Small intestine (tissue), 7 donors: Measurements from ENCODE around the gene CPLANE2. TPM values are rescaled to one million over a fixed set of nuclear protein-coding genes. Genes with fewer than 3 reads are reported as not detected.

Experiments used
- DNase-seq, 2 donors: peaks; one replicate each; pipeline versions ENCODE4 v3.0.0 to v3.0.0-alpha.2; 2013
- FAIRE-seq: peaks from 2 replicates; lab custom pipeline; 2012; peaks lifted over from hg19 to GRCh38; lab: Jason Lieb, UNC
- H3K27ac ChIP-seq, 3 donors: one replicate each; pipeline ENCODE4 v1.5.1; 2013; ENCODE audit warnings: low read length in 2 of 3, mild to moderate bottlenecking in 2 of 3, control low read depth in 1 of 3, inconsistent platforms in 1 of 3, low read depth in 1 of 3, moderate library complexity in 1 of 3
- H3K27me3 ChIP-seq, 3 donors: one replicate each; pipeline ENCODE4 v1.6.1; 2013; ENCODE audit warnings: low read length in 3 of 3, inconsistent platforms in 1 of 3; ENCODE audit not compliant: control insufficient read depth in 3 of 3, insufficient read depth in 3 of 3
- H3K36me3 ChIP-seq, 3 donors: one replicate each; pipeline ENCODE4 v1.6.1; 2013; ENCODE audit warnings: low read length in 3 of 3, inconsistent platforms in 1 of 3, low read depth in 1 of 3, mild to moderate bottlenecking in 1 of 3, moderate library complexity in 1 of 3; ENCODE audit not compliant: control insufficient read depth in 3 of 3, insufficient read depth in 2 of 3
- H3K4me1 ChIP-seq, 3 donors: one replicate each; pipeline ENCODE4 v1.6.1; 2013; ENCODE audit warnings: low read length in 2 of 3, inconsistent platforms in 1 of 3, low read depth in 1 of 3, mild to moderate bottlenecking in 1 of 3, moderate library complexity in 1 of 3; ENCODE audit not compliant: control insufficient read depth in 3 of 3, insufficient read depth in 2 of 3
- H3K4me3 ChIP-seq, 3 donors: one replicate each; pipeline ENCODE4 v1.5.1; 2013; ENCODE audit warnings: low read length in 3 of 3, control low read depth in 1 of 3, inconsistent platforms in 1 of 3, low read depth in 1 of 3, mild to moderate bottlenecking in 1 of 3, moderate library complexity in 1 of 3
- H3K9me3 ChIP-seq, 2 donors: one replicate each; pipeline ENCODE4 v1.6.1; 2013; ENCODE audit warnings: low read depth in 1 of 2, low read length in 1 of 2; ENCODE audit not compliant: control insufficient read depth in 2 of 2, insufficient read depth in 1 of 2
- WGBS, 3 donors: extraction: QIAGEN DNeasy Blood & Tissue Kit; methylation state at CpG; one replicate each; pipeline ENCODE4 v1.1.7; 2013; 5-methylcytosine and 5-hydroxymethylcytosine counted together
- polyA plus RNA-seq, 4 donors: library from polyadenylated mRNA; stranded (reverse) in 3 of 4; unstranded in 1 of 4; fragments of 200-250 nt in 3 of 4; fragments of 120-200 nt in 1 of 4; gene quantifications; one replicate each; pipeline versions ENCODE4 v1.2.1 to v1.2.3, GENCODE V29; 2013
- donor health status: healthy with polysubstance abuse.
- donor health status: control.
- donor health status: control.
- donor health status: Bipolar disorder and iron deficiency.
- donor health status: healthy.

CPLANE2 gene
- polyA plus RNA-seq, 4 donors = 1.6 to 7.4 (median 4.4) TPM

DNA sequence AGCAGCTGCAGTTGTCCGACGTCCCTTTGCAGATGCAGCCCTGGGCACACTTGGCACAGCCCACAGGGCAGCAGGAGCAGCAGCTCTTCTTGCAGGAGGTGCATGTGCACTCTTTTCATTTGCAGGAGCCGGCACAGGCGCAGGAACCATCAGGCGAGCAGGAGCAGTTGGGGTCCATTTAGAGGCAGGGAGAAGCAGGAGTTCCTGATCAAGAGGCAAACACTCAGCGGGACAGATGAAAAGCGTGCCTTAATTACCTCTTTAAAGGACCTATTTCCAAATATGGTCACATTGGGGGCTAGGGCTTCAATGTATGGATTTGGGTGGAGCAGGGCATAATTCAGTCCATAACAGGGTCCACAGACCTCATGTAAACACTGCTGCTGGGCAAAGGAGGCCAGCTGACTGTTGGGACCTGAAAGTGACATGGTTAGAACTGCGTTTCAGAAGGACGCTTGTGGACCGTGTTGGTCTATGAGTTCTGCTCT is 4.3 kb upstream of the CPLANE2 start:
- no peaks in the 10 kb centered on the region for H3K9me3 ChIP-seq
- FAIRE-seq = no peak
- 75 to 84% (median 81%) methylated on average over 10 of the region's 10 CpGs for WGBS, 3 donors
- H3K27me3 ChIP-seq = no peaks in the 10 kb centered on the region
- no peak overlapping the region for H3K27ac ChIP-seq
- peaks cover 0 to 12% (median 0%) of the 10 kb centered on the region in 3 donors for H3K4me1 ChIP-seq
- H3K36me3 ChIP-seq = peaks cover 0 to 14% (median 0%) of the 10 kb centered on the region in 3 donors
- no peak for DNase-seq
- no peak overlapping the region for H3K4me3 ChIP-seq

- peaks cover 0 to 17% (median 4%) of the 10 kb centered on the region in 3 donors for H3K4me1 ChIP-seq
- no peak overlapping the region for H3K27ac ChIP-seq
- H3K27me3 ChIP-seq = no peaks in the 10 kb centered on the region
- H3K4me3 ChIP-seq = no peak overlapping the region
- 87 to 92% (median 89%) methylated on average over 2 of the region's 2 CpGs for WGBS, 3 donors
- peaks cover 0 to 5% (median 0%) of the 10 kb centered on the region in 3 donors for H3K36me3 ChIP-seq
- FAIRE-seq (no peak), DNase-seq (no peak)
- no peaks in the 10 kb centered on the region for H3K9me3 ChIP-seq
Measured at GRCh38 chr1:16239972-16240491, 3.0 kb upstream of the CPLANE2 start.

- WGBS, 3 donors = 24 to 26% (median 24%) methylated on average over 6 of the region's 6 CpGs
- H3K4me1 ChIP-seq = peaks cover 0 to 13% (median 4%) of the 10 kb centered on the region in 3 donors
- no peaks in the 10 kb centered on the region for H3K27me3 ChIP-seq
- DNase-seq = no peak
- peak overlapping the region in 2 of 3 donors; percentile 82 to 92 for H3K27ac ChIP-seq
- H3K36me3 ChIP-seq = peaks cover 0 to 7% (median 0%) of the 10 kb centered on the region in 3 donors
- FAIRE-seq = no peak
- peak overlapping the region in 1 of 3 donors; percentile 70 for H3K4me3 ChIP-seq
- H3K9me3 ChIP-seq = no peaks in the 10 kb centered on the region
Measured at GRCh38 chr1:16237343-16237830, 404 bp upstream of the CPLANE2 start.

DNA sequence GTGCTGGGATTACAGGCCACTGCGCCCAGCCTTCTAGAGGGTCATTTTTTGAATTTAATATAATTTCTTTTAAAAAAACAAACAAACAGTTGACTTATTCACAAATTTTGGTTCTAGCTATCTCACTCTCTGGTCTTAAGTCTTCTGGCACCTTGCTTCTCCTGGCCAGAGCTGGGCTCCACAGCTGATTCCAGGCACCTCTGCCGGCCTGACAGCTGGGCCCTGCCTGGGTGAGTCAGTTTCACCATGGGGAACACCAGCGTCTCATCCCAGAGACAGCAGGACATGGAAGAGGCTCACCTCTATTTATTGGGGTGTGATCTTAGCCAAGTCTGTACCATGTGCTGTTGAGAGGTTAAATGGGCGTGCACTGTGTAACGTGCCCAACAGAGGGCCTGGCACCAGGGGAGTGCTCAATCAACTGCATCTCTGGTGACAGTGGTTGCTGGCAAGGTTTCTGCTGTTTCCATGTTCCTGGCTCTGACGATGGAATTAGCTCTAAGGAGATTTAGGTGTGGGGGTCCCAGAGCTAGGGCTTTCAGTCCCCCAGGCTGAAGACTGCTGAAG is 956 bp downstream of the CPLANE2 start:
- no peak for FAIRE-seq
- no peaks in the 10 kb centered on the region for H3K27me3 ChIP-seq
- WGBS, 3 donors = 28 to 40% (median 29%) methylated on average over 6 of the region's 6 CpGs
- H3K36me3 ChIP-seq = peaks cover 0 to 19% (median 0%) of the 10 kb centered on the region in 3 donors
- peak overlapping the region; percentile 42 to 92 (median 67) for H3K27ac ChIP-seq
- no peaks in the 10 kb centered on the region for H3K9me3 ChIP-seq
- peak in 1 of 2 donors; percentile 68 for DNase-seq
- H3K4me1 ChIP-seq = peaks cover 0 to 13% (median 4%) of the 10 kb centered on the region in 3 donors
- peak overlapping the region in 2 of 3 donors; percentile 64 to 70 for H3K4me3 ChIP-seq

DNA sequence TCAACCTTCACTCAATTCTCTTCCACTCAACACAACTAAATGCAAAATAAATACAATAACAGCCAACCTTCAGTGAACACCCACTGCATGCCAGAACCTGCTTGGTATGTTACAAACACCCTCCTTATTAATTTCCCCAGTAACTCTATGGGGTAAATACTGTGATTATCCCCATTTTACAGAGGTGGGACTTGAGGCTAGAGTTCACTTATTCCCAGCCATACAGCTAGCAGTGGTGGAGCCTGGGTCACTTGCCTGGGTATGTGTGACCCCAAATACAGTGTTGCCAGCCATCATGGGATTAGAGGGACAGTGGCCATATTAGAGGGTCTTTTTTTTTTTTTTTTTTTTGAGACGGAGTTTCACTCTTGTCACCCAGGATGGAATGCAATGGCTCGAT is 1.6 kb downstream of the CPLANE2 start:
- H3K27ac ChIP-seq = no peak overlapping the region
- H3K4me1 ChIP-seq = peaks cover 0 to 19% (median 4%) of the 10 kb centered on the region in 3 donors
- FAIRE-seq = no peak
- no peaks in the 10 kb centered on the region for H3K27me3 ChIP-seq
- DNase-seq = no peak
- 93 to 100% (median 100%) methylated on average over 1 to 2 of the region's 2 CpGs for WGBS, 3 donors
- H3K9me3 ChIP-seq = no peaks in the 10 kb centered on the region
- no peak overlapping the region for H3K4me3 ChIP-seq
- peaks cover 0 to 25% (median 0%) of the 10 kb centered on the region in 3 donors for H3K36me3 ChIP-seq

GRCh38 chr1:16233431-16233830 is 3.6 kb downstream of the CPLANE2 start:
- Histone ChIP-seq H3K4me3 (no peak overlapping the region), H3K4me1 (peaks cover 0 to 20% (median 4%) of the 10 kb centered on the region in 3 donors), H3K27me3 (peaks cover 0 to 3% (median 0%) of the 10 kb centered on the region in 3 donors), H3K27ac (no peak overlapping the region), H3K36me3 (peaks cover 0 to 29% (median 0%) of the 10 kb centered on the region in 3 donors), H3K9me3 (no peaks in the 10 kb centered on the region)
- no peak for DNase-seq
- 96 to 99% (median 96%) methylated on average over 8 of the region's 8 CpGs for WGBS, 3 donors
- no peak for FAIRE-seq

DNA sequence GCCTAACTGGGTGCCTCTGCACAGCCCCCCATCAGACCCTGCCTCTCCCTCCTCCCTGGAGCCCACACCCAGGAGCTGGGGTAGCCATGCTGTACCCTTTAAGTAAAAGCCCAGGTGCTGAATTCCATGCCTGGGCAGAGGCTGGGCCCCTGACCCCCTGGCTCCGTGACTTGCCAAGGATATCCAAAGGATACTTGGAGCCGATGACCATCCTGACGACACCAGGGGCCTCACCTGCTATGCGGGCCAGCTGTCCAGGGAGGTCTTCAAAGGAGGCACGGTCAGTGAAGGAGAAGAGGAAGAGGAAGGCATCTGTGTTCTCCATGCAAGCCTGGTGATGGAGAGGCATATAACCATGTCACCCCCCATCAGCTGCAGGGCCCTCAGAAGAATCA is 4.7 kb downstream of the CPLANE2 start:
- WGBS, 3 donors = 96 to 97% (median 96%) methylated on average over 5 of the region's 5 CpGs
- Histone ChIP-seq H3K4me1 (peaks cover 0 to 25% (median 4%) of the 10 kb centered on the region in 3 donors), H3K27ac (no peak overlapping the region), H3K4me3 (no peak overlapping the region), H3K27me3 (peaks cover 0 to 14% (median 4%) of the 10 kb centered on the region in 3 donors), H3K9me3 (no peaks in the 10 kb centered on the region), H3K36me3 (peaks cover 0 to 29% (median 0%) of the 10 kb centered on the region in 3 donors)
- FAIRE-seq = no peak
- no peak for DNase-seq

- Histone ChIP-seq H3K4me1 (peaks cover 0 to 29% (median 4%) of the 10 kb centered on the region in 3 donors), H3K4me3 (no peak overlapping the region), H3K27me3 (peaks cover 0 to 21% (median 4%) of the 10 kb centered on the region in 3 donors), H3K9me3 (peaks cover 0 to 3% of the 10 kb centered on the region in 2 donors), H3K36me3 (peaks cover 0 to 29% (median 0%) of the 10 kb centered on the region in 3 donors), H3K27ac (no peak overlapping the region)
- DNase-seq (no peak), FAIRE-seq (no peak)
- 88 to 94% (median 93%) methylated on average over 32 to 35 of the region's 35 CpGs for WGBS, 3 donors
Measured at GRCh38 chr1:16231331-16232315, 5.4 kb downstream of the CPLANE2 start.
